SU-DHL-6 (cell line): ENCODE results near the gene TULP4.

Experiments used
- H2AFZ ChIP-seq: fragments of 200-600 bp; sonication (generic); 2 replicates; pipeline ENCODE4 v1.6.1; 2014; ENCODE audit warnings: low read depth, mild to moderate bottlenecking, moderate library complexity, mixed read lengths, antibody characterized with exemption, low read length; ENCODE audit not compliant: severe bottlenecking
- H3F3A ChIP-seq: fragments of 200-600 bp; shearing (Covaris generic); 2 replicates; pipeline ENCODE4 v1.6.0; 2016; ENCODE audit warnings: antibody characterized with exemption, mild to moderate bottlenecking; ENCODE audit not compliant: insufficient read depth
- H3K27ac ChIP-seq: fragments of 200-600 bp; sonication (generic); 2 replicates; pipeline ENCODE4 v1.5.1; 2016; ENCODE audit warnings: low read depth, mild to moderate bottlenecking, low read length, moderate library complexity, mixed read lengths
- H3K27me3 ChIP-seq: fragments of 200-600 bp; sonication (generic), shearing (Covaris generic); 2 replicates; pipeline ENCODE4 v1.6.0; 2014; ENCODE audit warnings: mild to moderate bottlenecking, low read length
- H3K36me3 ChIP-seq: fragments of 200-600 bp; sonication (generic); 2 replicates; pipeline ENCODE4 v1.6.1; 2014; ENCODE audit warnings: mild to moderate bottlenecking, low read length, mixed read lengths
- H3K4me2 ChIP-seq: fragments of 300-600, 200-600 bp; shearing (Covaris generic), sonication (generic); 2 replicates; pipeline ENCODE4 v1.6.0; 2014; ENCODE audit warnings: low read length, low read depth, mild to moderate bottlenecking; ENCODE audit not compliant: poor library complexity, severe bottlenecking
- H3K4me3 ChIP-seq: fragments of 200-600 bp; sonication (generic); 2 replicates; pipeline ENCODE4 v1.5.1; 2014; ENCODE audit warnings: antibody characterized with exemption, low read length, mild to moderate bottlenecking, mixed read lengths; ENCODE audit not compliant: insufficient read depth, poor library complexity, severe bottlenecking
- H3K79me2 ChIP-seq: fragments of 200-600 bp; sonication (generic); 2 replicates; pipeline ENCODE4 v1.6.1; 2014; ENCODE audit warnings: mild to moderate bottlenecking, low read length, moderate library complexity; ENCODE audit not compliant: insufficient read depth
- H3K9ac ChIP-seq: fragments of 200-600 bp; sonication (generic); 2 replicates; pipeline ENCODE4 v1.7.0; 2014; ENCODE audit warnings: mild to moderate bottlenecking, low read length
- H3K9me2 ChIP-seq: fragments of 200-600 bp; sonication (generic); replicated peaks from 2 replicates; pipeline ENCODE4 v1.6.1; 2014; ENCODE audit warnings: low read length; ENCODE audit not compliant: insufficient read depth
- H3K9me3 ChIP-seq: fragments of 200-600 bp; sonication (generic); 2 replicates; pipeline ENCODE4 v1.6.1; 2014; ENCODE audit warnings: low read length, mixed read lengths; ENCODE audit not compliant: insufficient read depth
- H4K20me1 ChIP-seq: fragments of 200-600 bp; sonication (generic); 2 replicates; pipeline ENCODE4 v1.6.1; 2014; ENCODE audit warnings: low read depth, mild to moderate bottlenecking, antibody characterized with exemption, low read length, moderate library complexity, mixed read lengths
- EZH2phosphoT487 ChIP-seq: fragments of 200-600 bp; sonication (generic), shearing (Covaris generic); conservative IDR thresholded peaks from 2 replicates; pipeline ENCODE4 v1.6.1; 2018; ENCODE audit warnings: mild to moderate bottlenecking, antibody characterized with exemption, low read length, moderate library complexity, mixed read lengths
- TF ChIP-seq, protein P1 (sequence below): fragments of 200-600 bp; sonication (generic); IDR thresholded peaks from one replicate; pipeline ENCODE4 v1.5.1; 2017; ENCODE audit warnings: antibody characterized with exemption, mild to moderate bottlenecking, low read length, moderate library complexity; ENCODE audit not compliant: insufficient read depth, poor library complexity, severe bottlenecking

The TULP4 gene

GRCh38 chr6:158279615-158280014 is 32.6 kb upstream of the TULP4 start:
- Histone ChIP-seq H3K4me3 (no peak overlapping the region), H3F3A (no peaks in the 10 kb centered on the region; the same call in 1 of the 2 replicates), H3K9ac (no peak overlapping the region), H4K20me1 (no peaks in the 10 kb centered on the region; the same call in 1 of the 2 replicates), H2AFZ (no peak overlapping the region), H3K27ac (no peak overlapping the region), H3K9me3 (no peaks in the 10 kb centered on the region), H3K36me3 (no peaks in the 10 kb centered on the region; the same call in 1 of the 2 replicates), H3K27me3 (no peaks in the 10 kb centered on the region), H3K9me2 (no peaks in the 10 kb centered on the region), H3K4me2 (no peak overlapping the region), H3K79me2 (peaks cover 57% of the 10 kb centered on the region)
- TF ChIP-seq EZH2phosphoT487 = no peak
- TF ChIP-seq, protein P1, sequence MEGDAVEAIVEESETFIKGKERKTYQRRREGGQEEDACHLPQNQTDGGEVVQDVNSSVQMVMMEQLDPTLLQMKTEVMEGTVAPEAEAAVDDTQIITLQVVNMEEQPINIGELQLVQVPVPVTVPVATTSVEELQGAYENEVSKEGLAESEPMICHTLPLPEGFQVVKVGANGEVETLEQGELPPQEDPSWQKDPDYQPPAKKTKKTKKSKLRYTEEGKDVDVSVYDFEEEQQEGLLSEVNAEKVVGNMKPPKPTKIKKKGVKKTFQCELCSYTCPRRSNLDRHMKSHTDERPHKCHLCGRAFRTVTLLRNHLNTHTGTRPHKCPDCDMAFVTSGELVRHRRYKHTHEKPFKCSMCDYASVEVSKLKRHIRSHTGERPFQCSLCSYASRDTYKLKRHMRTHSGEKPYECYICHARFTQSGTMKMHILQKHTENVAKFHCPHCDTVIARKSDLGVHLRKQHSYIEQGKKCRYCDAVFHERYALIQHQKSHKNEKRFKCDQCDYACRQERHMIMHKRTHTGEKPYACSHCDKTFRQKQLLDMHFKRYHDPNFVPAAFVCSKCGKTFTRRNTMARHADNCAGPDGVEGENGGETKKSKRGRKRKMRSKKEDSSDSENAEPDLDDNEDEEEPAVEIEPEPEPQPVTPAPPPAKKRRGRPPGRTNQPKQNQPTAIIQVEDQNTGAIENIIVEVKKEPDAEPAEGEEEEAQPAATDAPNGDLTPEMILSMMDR = no peak

- TF ChIP-seq, protein P1 = no peak
- Histone ChIP-seq H3K27ac (peak overlapping the region; percentile 16; the same call in 1 of the 2 replicates), H3K9me3 (no peaks in the 10 kb centered on the region), H3K27me3 (no peaks in the 10 kb centered on the region), H3K36me3 (no peaks in the 10 kb centered on the region; the same call in 1 of the 2 replicates), H4K20me1 (no peaks in the 10 kb centered on the region), H3K4me2 (no peak overlapping the region), H3K79me2 (peaks cover 32% of the 10 kb centered on the region), H3F3A (peaks cover 23% of the 10 kb centered on the region), H3K9me2 (no peaks in the 10 kb centered on the region), H3K9ac (no peak overlapping the region), H2AFZ (no peak overlapping the region), H3K4me3 (no peak overlapping the region)
Observed at GRCh38 chr6:158283304-158283980, 28.8 kb upstream of the TULP4 start.

- no peak overlapping the region for H3K4me3 ChIP-seq
- H3K9me2 ChIP-seq = no peaks in the 10 kb centered on the region
- no peaks in the 10 kb centered on the region for H4K20me1 ChIP-seq
- no peak overlapping the region for H3K9ac ChIP-seq
- TF ChIP-seq, protein P1 = no peak
- TF ChIP-seq EZH2phosphoT487 = no peak
- peaks cover 29% of the 10 kb centered on the region for H3K79me2 ChIP-seq
- H2AFZ ChIP-seq = no peak overlapping the region
- H3F3A ChIP-seq = peaks cover 28% of the 10 kb centered on the region
- H3K36me3 ChIP-seq = no peaks in the 10 kb centered on the region; the same call in 1 of the 2 replicates
- no peaks in the 10 kb centered on the region for H3K27me3 ChIP-seq
- H3K4me2 ChIP-seq = no peak overlapping the region
- peak overlapping the region; percentile 16; the same call in 1 of the 2 replicates for H3K27ac ChIP-seq
- no peaks in the 10 kb centered on the region for H3K9me3 ChIP-seq
Observed at GRCh38 chr6:158284007-158284875, 28.0 kb upstream of the TULP4 start.
